Spinal cord (tissue), 10 donors: ENCODE results near the gene ITPK1. TPM values are rescaled to one million over a fixed set of nuclear protein-coding genes. Genes with fewer than 3 reads are reported as not detected.

Experiments used
- DNase-seq, 6 donors: peaks; one replicate each; pipeline versions ENCODE4 v3.0.0 to v3.0.0-alpha.2; 2013 to 2015; ENCODE audit warnings: low spot score in 6 of 6, low read depth in 4 of 6
- H3K27ac ChIP-seq: one replicate; pipeline ENCODE4 v1.5.1; 2013; ENCODE audit warnings: low read depth, low read length, control low read depth
- H3K27me3 ChIP-seq: one replicate; pipeline ENCODE4 v1.6.1; 2013; ENCODE audit warnings: low read length; ENCODE audit not compliant: control insufficient read depth, insufficient read depth
- H3K36me3 ChIP-seq: one replicate; pipeline ENCODE4 v1.6.1; 2013; ENCODE audit warnings: low read length; ENCODE audit not compliant: control insufficient read depth, insufficient read depth
- H3K4me1 ChIP-seq: one replicate; pipeline ENCODE4 v1.6.1; 2013; ENCODE audit warnings: low read length; ENCODE audit not compliant: control insufficient read depth, insufficient read depth
- H3K4me3 ChIP-seq: one replicate; pipeline ENCODE4 v1.5.1; 2013; ENCODE audit warnings: low read depth, low read length, control low read depth
- H3K9me3 ChIP-seq: one replicate; pipeline ENCODE4 v1.6.1; 2013; ENCODE audit warnings: low read length; ENCODE audit not compliant: control insufficient read depth, insufficient read depth
- WGBS: methylation state at CpG from one replicate; pipeline ENCODE4 v1.1.5; 2013; ENCODE audit warnings: missing lambda C conversion rate; ENCODE audit not compliant: insufficient coverage; 5-methylcytosine and 5-hydroxymethylcytosine counted together
- polyA plus RNA-seq, 2 donors: library from polyadenylated mRNA; unstranded; fragments of 120-200 nt; gene quantifications; one replicate each; pipeline ENCODE4 v1.2.1, GENCODE V29; 2013; ENCODE audit not compliant: insufficient read length in 2 of 2
- total RNA-seq, 2 donors: library from RNA; depleted of rRNA in 1 of 2; stranded (reverse); fragments of 120-200 nt in 1 of 2; fragments of >200 nt in 1 of 2; gene quantifications; one replicate each; pipeline versions ENCODE4 v1.2.3 to v1.2.4, GENCODE V29; 2013 to 2014
- donor health status: healthy.

The ITPK1 gene
- total and polyA plus RNA-seq, 4 donors = 33.8 to 147 (median 83.3) TPM

- Histone ChIP-seq H3K9me3 (no peaks in the 10 kb centered on the region), H3K4me1 (peaks cover 70% of the 10 kb centered on the region), H3K4me3 (no peak overlapping the region), H3K27ac (peak overlapping the region; percentile 58), H3K27me3 (no peaks in the 10 kb centered on the region), H3K36me3 (peaks cover 26% of the 10 kb centered on the region)
- 39% methylated on average over 9 of the region's 11 CpGs for WGBS
- peak in 2 of 6 donors; percentile 66 to 92 for DNase-seq
Observed at GRCh38 chr14:93090826-93091555, 24.7 kb downstream of the ITPK1 start.

- no peak for DNase-seq
- H3K36me3 ChIP-seq = peaks cover 24% of the 10 kb centered on the region
- no peak overlapping the region for H3K27ac ChIP-seq
- no peak overlapping the region for H3K4me3 ChIP-seq
- H3K27me3 ChIP-seq = no peaks in the 10 kb centered on the region
- 68% methylated on average over 10 of the region's 10 CpGs for WGBS
- no peaks in the 10 kb centered on the region for H3K9me3 ChIP-seq
- peaks cover 80% of the 10 kb centered on the region for H3K4me1 ChIP-seq
Observed at GRCh38 chr14:93089521-93090269, 26.0 kb downstream of the ITPK1 start.

GRCh38 chr14:93086441-93087055 is 29.2 kb downstream of the ITPK1 start:
- WGBS = 73% methylated on average over 8 of the region's 8 CpGs
- Histone ChIP-seq H3K36me3 (peaks cover 16% of the 10 kb centered on the region), H3K27ac (no peak overlapping the region), H3K4me3 (no peak overlapping the region), H3K4me1 (peaks cover 75% of the 10 kb centered on the region), H3K27me3 (no peaks in the 10 kb centered on the region), H3K9me3 (no peaks in the 10 kb centered on the region)
- DNase-seq = no peak

GRCh38 chr14:93085911-93086310 is 29.8 kb downstream of the ITPK1 start:
- Histone ChIP-seq H3K27ac (no peak overlapping the region), H3K4me3 (no peak overlapping the region), H3K9me3 (no peaks in the 10 kb centered on the region), H3K4me1 (peaks cover 68% of the 10 kb centered on the region), H3K36me3 (peaks cover 17% of the 10 kb centered on the region), H3K27me3 (no peaks in the 10 kb centered on the region)
- WGBS = 44% methylated on average over 1 of the region's 3 CpGs
- DNase-seq = peak in 1 of 6 donors; percentile 85

GRCh38 chr14:93084866-93085857 is 30.6 kb downstream of the ITPK1 start:
- DNase-seq = peak in 2 of 6 donors; percentile 47 to 62
- Histone ChIP-seq H3K27me3 (no peaks in the 10 kb centered on the region), H3K4me1 (peaks cover 61% of the 10 kb centered on the region), H3K4me3 (no peak overlapping the region), H3K9me3 (no peaks in the 10 kb centered on the region), H3K27ac (no peak overlapping the region), H3K36me3 (peaks cover 17% of the 10 kb centered on the region)
- 66% methylated on average over 14 of the region's 21 CpGs for WGBS

GRCh38 chr14:93084402-93084801 is 31.3 kb downstream of the ITPK1 start:
- Histone ChIP-seq H3K27ac (no peak overlapping the region), H3K36me3 (peaks cover 17% of the 10 kb centered on the region), H3K4me1 (peaks cover 54% of the 10 kb centered on the region), H3K9me3 (no peaks in the 10 kb centered on the region), H3K27me3 (no peaks in the 10 kb centered on the region), H3K4me3 (no peak overlapping the region)
- DNase-seq = no peak
- WGBS = 98% methylated on average over 4 of the region's 4 CpGs

- Histone ChIP-seq H3K4me3 (no peak overlapping the region), H3K36me3 (peaks cover 19% of the 10 kb centered on the region), H3K27ac (no peak overlapping the region), H3K9me3 (no peaks in the 10 kb centered on the region), H3K4me1 (peaks cover 52% of the 10 kb centered on the region), H3K27me3 (no peaks in the 10 kb centered on the region)
- DNase-seq = no peak
- WGBS = 91% methylated on average over 9 of the region's 9 CpGs
Observed at GRCh38 chr14:93083917-93084316, 31.8 kb downstream of the ITPK1 start.

GRCh38 chr14:93082576-93083001 is 33.1 kb downstream of the ITPK1 start:
- H3K27ac ChIP-seq = no peak overlapping the region

More at GRCh38 chr14:93082576-93083001, 33.1 kb downstream of the ITPK1 start:
- DNase-seq = no peak
- WGBS = 68% methylated on average over 12 of the region's 12 CpGs
- peaks cover 63% of the 10 kb centered on the region for H3K4me1 ChIP-seq
- no peaks in the 10 kb centered on the region for H3K27me3 ChIP-seq
- H3K4me3 ChIP-seq = no peak overlapping the region
- peaks cover 17% of the 10 kb centered on the region for H3K36me3 ChIP-seq
- H3K9me3 ChIP-seq = no peaks in the 10 kb centered on the region
